Mammary epithelial cell (primary cell): Measurements from ENCODE around the gene SLC22A1.

ENCODE experiments used
- EZH2 ChIP-seq: IDR thresholded peaks from 2 replicates; pipeline ENCODE4 v1.6.1; 2012; ENCODE audit warnings: low read length, inconsistent platforms, borderline replicate concordance
- TF ChIP-seq, protein P1 (sequence below), 2 donors: IDR thresholded peaks in 1 of 2; conservative IDR thresholded peaks in 1 of 2; 2 replicates each; pipeline ENCODE4 v1.5.1; 2011 to 2012; ENCODE audit warnings: inconsistent platforms in 2 of 2, low read length in 2 of 2, mild to moderate bottlenecking in 2 of 2, control low read depth in 1 of 2, low read depth in 1 of 2; ENCODE audit not compliant: insufficient read depth in 1 of 2; ENCODE audit errors: extremely low read depth in 1 of 2

DNA sequence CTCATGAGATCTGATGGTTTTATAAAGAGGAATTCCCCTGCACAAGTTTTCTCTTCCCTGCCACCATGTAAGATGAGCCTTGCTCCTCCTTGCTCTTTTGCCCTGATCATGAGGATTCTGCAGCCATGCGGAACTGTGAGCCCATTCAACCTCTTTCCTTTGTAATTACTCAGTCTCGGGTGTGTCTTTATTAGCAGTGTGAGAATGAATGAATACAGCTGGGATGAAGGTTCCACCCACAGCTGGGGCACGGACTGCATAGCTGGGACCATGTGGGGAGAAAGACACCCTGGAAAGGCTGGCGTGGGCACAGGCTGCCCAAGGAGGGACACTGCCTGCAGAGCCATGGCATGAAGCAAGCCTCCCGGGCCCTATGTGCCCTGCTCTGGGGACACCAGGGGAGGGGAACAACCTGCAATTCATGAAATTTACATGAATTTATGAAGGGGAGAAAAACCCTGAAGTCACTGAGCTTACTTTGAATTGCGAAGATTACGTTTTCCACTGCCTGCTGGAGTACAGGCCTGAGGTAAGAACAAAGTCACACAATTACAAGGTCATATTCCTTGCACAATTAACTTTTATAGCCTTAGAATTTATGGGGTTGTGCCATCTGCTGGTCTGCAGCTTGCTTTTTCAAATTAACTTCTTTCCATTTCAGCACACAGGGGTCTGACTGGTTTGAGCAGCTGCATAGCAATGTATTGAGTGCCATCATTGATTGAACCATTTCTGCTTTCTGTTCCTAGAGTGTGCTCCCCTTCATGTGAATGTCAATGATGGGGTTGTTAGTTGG lies 46.2 kb downstream of the SLC22A1 start:
- TF ChIP-seq, protein P1, sequence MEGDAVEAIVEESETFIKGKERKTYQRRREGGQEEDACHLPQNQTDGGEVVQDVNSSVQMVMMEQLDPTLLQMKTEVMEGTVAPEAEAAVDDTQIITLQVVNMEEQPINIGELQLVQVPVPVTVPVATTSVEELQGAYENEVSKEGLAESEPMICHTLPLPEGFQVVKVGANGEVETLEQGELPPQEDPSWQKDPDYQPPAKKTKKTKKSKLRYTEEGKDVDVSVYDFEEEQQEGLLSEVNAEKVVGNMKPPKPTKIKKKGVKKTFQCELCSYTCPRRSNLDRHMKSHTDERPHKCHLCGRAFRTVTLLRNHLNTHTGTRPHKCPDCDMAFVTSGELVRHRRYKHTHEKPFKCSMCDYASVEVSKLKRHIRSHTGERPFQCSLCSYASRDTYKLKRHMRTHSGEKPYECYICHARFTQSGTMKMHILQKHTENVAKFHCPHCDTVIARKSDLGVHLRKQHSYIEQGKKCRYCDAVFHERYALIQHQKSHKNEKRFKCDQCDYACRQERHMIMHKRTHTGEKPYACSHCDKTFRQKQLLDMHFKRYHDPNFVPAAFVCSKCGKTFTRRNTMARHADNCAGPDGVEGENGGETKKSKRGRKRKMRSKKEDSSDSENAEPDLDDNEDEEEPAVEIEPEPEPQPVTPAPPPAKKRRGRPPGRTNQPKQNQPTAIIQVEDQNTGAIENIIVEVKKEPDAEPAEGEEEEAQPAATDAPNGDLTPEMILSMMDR (conservative IDR thresholded peaks at IDR 0.05 in 1 of 2, IDR thresholded peaks at IDR 0.05 in 1 of 2; ENCODE audit: extremely low read depth in 1 of 2, insufficient read depth in 1 of 2, low read depth in 1 of 2, low read length in 2 of 2) = no peak
- TF ChIP-seq EZH2 = no peak
